ENCODE data around the gene GBP1.
"Not testable (repeated sequence)": the region's sequence is repeated elsewhere in the genome, so short reads cannot be mapped to it uniquely, and the experiment has no call there.

The GBP1 gene, protein sequence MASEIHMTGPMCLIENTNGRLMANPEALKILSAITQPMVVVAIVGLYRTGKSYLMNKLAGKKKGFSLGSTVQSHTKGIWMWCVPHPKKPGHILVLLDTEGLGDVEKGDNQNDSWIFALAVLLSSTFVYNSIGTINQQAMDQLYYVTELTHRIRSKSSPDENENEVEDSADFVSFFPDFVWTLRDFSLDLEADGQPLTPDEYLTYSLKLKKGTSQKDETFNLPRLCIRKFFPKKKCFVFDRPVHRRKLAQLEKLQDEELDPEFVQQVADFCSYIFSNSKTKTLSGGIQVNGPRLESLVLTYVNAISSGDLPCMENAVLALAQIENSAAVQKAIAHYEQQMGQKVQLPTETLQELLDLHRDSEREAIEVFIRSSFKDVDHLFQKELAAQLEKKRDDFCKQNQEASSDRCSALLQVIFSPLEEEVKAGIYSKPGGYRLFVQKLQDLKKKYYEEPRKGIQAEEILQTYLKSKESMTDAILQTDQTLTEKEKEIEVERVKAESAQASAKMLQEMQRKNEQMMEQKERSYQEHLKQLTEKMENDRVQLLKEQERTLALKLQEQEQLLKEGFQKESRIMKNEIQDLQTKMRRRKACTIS

DNA sequence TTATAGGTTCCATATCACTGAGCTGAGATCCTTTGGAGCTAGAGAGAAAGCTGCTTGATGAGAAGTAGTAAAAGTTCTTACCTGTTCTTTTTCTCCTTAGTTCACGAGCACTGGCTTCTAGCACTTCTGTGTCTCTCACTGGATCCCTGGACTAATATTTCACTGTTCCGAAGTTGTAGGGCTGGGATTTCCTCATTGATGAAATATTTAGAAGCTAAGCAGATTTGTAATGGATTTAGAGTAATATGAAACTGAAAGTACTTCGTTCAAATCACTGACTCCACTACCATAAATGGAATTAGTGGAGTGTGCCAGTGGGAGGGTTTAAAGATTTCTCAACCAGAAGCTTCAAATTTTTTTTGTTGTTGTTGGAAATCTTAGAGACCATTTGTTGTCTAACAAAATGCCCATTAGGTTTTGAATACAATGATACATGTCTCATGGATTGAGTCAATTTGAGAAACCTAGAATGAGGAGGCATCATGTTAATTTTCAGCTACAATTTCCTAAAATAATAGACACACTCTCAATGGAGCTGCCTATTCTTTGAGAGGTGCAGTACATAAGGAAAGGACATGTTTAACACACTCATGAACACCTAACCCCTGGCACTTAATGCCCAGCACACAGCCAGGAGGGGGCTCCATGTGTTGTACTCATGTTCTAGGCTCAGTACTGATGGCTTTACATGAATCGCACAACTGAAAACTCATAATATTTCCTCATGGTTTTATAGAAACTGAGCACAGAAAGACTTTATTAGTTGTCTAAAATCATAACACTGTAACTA, at the start of gene GBP1:
Gene GBP1 (minus strand): TSS at position 130 of the 790 bp plus-strand sequence. CDS start 1,974 bp downstream, outside the sequence.
- no peak for DNase-seq (ENCODE audit: low read depth in 2 of 2)

DNA sequence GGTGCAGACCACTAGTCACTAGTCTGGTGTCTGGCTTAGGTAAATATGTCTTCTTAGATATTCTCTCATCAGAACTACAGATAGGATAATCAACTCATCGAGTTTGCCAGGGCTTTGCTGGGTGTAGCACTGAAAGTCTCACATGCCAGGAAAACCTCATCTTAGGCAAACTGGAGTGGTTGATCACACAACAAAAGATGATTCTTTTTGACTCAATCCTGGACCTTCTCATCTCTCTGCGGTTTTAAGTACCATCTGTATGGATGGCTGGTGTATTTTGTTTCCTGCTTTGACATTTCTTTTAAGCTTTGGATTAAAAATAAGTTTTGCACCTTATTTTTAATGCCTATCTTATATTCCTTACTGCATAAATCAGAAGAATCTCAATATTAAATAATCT, 49.7 kb upstream of the GBP1 start:
- DNase-seq (ENCODE audit: low read depth in 2 of 2) = no peak

DNA sequence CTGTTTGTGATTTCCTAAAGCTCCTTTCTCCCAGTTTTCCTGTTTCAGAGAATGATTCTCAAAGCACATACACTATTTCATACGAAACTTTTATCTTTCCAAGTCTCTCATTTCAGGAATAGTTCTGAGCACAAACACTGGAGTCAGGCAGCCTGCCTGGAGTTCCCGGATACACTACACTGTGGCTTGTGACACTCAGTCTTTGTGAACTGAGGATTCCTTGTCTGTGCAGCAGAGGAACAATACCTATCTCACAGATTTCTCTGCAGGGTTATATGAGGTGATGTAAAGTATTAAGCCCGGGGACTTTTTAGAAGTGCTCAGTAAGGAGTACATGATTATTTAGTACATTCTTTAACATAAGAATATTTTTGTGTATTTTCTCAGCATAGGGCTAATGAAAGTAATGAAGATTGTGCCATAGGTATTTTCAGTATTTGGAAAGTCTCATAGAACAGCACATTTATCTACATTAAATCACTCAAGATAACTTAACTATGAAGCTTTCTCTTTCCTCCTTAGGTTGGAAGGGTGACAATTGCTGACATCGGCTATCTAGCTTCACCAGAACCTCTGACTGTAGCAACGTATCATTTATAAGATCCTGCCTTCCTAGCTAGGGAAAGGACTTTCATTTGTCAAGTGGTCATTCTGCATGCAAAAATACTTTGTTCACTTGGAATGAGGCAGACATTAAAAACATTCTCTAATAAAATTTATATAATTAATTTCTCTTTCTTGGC, 48.0 kb upstream of the GBP1 start:
- no peak for DNase-seq (ENCODE audit: low read depth in 2 of 2)

DNA sequence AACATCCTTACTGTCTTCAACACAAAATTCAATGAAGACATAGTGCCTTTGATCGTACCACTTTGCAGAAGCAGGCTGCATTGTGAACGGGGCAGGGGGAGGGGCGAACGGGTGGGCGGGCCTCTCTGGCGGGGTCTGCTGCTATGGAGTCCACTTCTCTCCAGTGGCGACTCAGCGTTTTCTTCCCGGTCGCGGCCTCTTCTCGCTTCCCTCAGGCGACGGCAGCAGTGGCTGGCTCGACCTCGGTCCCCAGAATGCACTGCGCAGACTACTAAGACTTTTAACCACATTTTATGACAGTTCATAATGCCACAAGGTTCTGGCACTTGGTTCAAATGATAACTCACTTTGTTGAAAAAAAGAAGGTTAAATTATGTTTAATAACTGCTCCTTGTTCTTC, 39.7 kb upstream of the GBP1 start:
- DNase-seq (ENCODE audit: low read depth in 2 of 2) = no peak

DNA sequence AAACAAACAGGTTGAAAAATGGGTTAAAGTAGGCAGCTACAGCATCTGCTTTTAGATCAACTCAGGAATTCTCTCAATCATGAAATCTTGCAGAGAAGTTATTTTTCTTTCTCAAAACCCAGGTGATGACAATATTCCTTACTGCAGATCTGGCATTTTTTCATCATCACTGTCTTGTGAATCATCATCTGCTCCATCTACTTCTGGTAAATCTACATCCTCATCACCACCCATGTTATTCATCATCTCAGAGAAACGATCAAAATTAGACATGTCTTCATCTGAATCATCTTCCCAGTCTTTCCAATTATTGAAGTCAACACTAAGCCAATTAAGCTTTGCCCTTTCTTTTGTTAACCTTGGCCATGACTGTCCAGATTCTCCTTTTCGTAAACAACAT, 39.1 kb upstream of the GBP1 start:
- DNase-seq (ENCODE audit: low read depth in 2 of 2) = no peak

DNA sequence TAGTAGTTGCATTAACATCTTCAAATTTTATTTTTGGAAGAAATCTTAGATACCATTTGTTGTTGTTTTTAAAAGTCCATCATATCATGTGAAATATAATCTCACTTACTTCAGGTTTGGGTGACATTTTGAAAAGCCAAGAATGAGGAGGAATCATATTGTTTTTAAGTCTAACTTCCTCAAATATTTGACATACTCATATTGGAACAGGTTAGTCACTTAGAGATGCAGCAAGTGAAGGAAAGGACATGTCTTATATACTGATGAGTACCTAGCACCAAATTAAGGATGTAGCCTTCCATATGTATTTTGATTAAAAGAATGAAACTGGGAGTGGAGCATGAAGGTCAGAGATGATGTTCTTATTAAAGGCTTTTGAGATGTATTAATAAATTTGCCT, 37.0 kb upstream of the GBP1 start:
- DNase-seq (ENCODE audit: low read depth in 2 of 2) = no peak

DNA sequence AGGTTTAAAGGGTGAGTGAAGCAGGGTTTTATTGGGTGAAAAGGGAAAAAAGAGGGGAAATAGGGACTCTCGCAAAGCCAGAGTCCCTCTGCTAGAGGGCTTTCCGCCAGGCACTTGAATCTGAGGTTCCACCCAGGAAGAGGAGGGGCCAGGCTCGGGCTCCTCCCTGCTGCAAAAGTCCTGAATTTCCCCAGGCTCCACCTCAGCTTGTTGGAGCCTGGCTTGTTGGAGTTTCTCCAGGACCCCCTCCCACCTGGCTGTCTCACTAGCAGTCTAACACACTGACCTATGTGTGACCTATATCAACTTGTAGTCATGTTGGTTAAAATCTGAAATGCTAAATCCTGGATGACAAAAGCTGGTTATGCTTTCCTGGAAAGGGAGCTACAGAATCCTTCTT, 35.4 kb upstream of the GBP1 start:
- DNase-seq (ENCODE audit: low read depth in 2 of 2) = no peak

DNA sequence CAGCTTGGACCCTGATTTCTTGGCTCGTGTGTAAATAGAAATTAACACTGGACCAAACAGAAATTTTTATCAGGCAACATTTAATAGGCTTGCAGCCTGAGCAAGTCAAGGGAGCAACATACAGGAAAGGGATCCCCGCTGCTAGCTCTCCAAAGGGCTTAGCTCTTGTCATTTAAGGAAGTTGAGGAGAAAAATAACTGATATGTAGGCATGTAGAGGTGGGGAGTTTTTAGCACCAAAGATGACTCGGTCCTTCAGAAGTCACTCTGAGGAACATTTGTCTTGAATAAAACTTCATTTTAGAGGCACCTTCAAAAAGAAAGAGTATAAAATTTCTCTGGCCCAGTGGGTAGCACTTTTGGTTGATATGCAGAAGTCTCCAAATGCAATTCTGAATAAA, 33.8 kb upstream of the GBP1 start:
- no peak for DNase-seq (ENCODE audit: low read depth in 2 of 2)

DNA sequence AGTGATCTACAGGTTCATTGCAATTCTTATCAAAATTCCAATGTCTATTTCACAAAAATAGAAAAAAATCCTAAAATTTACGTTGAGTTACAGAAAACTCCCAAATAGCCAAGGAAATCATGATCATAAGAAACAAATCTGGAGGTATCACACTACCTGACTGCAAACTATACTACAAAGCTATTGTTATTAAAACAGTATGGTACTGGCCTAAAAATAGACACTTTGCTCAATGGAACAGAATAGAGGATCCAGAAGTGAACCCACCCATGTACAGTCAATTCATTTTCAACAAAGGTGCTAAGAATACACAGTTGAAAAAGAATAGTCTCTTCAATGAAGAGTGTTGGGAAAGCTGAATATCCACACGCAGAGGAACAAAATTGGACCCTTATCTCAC, 30.7 kb upstream of the GBP1 start:
- DNase-seq (ENCODE audit: low read depth in 2 of 2) = no peak

DNA sequence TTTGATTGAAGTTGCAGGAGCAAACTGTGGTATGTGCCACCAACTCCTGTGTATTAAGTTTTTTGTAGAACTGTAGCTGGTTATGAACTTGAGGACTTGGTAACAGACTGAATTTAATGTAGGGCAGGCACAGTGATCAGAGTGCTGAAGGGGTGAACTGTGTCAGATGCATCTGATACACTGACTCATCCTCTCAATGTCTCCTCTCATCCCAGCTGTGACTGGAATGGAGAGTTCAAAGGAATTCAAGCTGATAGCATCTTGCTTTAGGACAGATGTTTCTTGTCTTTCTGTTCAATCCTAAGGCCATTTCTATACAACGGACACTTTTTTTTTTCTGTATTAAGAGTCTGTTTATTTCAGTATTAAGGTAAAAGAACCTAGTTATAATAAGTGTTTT, 25.0 kb upstream of the GBP1 start:
- no peak for DNase-seq (ENCODE audit: low read depth in 2 of 2)

DNA sequence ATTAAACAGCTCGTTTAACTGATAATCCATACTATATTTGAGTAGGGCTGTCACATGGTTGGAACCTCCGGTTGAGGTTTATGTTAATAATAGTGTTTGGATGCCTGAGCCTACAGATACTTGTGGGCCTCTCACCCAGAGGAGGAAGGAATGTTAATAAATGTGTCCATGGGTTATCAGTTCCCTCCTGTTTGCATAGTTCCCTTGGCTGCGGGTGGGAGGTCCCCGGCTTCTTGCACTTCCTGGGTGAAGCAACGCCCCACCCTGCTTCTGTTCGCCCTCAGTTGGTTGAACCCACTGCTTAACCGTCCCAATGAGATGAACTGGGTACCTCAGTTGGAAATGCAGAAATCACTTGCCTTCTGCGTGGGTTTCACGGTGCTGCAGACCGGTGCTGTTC, 23.6 kb upstream of the GBP1 start:
- no peak for DNase-seq (ENCODE audit: low read depth in 2 of 2)

DNA sequence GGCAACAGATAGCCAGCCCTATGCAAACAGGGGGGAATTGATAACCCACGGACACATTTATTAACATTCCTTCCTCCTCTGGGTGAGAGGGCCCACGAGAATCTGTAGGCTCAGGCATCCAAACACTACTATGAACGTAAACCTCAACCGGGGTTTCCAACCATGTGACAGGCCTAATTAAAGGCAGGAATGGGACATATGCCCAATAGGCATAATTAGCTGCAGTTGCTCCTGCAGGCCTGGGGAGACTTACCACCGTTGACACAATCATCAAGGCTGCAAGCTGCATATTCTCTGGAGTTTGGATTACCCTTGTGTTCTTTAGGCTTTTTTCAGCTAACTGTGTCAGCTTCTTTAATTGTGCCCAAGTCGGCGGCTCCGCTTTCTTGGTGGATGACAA, 22.2 kb upstream of the GBP1 start:
- no peak for DNase-seq (ENCODE audit: low read depth in 2 of 2)

DNA sequence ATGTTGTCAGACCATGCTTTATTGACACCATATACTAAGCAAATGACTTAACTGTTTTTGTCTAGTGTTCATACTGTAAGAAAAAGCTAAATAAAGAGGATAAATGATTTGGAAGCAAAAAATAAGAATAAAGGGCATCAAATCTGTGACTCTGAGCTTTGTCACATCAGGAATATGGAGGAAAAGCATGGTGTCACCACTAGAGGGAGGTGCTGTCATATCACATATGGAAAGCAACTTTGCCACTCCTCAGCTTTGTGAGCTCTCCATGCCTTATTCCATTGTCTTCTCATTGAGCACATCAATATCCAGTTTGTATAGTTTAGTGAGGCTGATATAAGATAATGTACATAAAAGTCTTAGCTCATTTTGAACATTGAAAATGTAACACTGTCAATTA, 20.8 kb upstream of the GBP1 start:
- no peak for DNase-seq (ENCODE audit: low read depth in 2 of 2)

DNA sequence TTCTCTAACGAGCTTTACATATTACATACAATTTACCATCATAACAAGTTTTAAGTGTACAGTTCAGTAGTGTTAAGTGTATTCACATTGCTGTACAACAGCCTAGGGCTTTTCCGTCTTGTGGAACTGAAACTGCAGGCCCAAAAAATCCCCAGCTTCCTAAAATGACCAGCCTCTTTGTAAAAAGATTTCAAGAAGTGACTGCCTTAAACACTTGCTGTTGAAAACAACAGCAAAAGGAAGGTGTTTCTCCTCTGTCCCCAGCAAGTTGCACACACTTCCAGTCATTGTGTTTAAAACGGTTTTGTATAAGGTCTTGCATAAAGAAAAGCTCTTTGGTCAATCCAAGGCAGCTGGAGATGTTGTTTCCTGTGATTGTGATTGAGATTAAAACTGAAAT, 16.0 kb upstream of the GBP1 start:
- DNase-seq (ENCODE audit: low read depth in 2 of 2) = no peak

DNA sequence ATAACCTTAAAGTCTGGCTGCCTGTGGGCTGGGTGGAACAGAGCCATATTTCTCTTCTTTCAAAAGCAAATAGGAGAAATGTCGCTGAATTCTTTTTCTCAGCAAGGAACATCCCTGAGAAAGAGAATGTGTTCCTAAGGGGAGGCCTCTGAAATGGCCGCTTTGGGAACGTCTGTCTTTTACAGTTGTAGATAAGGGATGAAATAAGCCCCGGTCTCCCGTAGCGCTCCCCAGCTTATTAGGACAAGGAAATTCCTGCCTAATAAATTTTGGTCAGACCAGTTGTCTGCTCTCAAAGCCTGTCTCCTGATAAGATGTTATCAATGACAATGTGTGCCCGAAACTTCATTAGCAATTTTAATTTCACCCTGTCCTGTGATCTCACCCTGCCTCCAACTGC, 15.1 kb upstream of the GBP1 start:
- not testable (repeated sequence) for DNase-seq (ENCODE audit: low read depth in 2 of 2)

DNA sequence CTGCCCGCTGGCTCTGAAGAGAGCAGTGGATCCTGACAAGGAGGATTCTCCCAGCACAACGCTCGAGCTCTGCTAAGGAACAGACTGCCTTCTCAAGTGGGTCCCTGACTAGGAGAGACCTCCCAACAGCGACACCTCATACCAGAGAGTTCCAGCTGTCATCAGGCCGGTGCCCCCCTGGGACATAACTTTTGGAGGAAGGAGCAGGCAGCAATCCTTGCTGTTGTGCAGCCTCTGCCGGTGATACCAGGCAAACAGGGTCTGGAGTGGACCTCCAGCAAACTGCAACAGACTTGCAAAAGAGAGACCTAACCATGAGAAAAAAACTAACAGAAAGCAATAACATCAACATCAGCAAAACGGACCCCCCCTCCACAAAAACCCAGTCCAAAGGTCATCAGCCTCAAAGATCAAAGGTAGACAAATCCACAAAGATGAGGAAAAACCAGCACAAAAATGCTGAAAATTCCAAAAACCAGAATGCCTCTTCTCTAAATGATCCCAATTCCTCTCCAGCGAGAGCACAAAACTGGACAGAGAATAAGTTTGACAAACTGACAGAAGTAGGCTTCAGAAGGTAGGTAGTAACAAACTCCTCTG, 7.6 kb upstream of the GBP1 start:
- DNase-seq (ENCODE audit: low read depth in 2 of 2) = not testable (repeated sequence)

DNA sequence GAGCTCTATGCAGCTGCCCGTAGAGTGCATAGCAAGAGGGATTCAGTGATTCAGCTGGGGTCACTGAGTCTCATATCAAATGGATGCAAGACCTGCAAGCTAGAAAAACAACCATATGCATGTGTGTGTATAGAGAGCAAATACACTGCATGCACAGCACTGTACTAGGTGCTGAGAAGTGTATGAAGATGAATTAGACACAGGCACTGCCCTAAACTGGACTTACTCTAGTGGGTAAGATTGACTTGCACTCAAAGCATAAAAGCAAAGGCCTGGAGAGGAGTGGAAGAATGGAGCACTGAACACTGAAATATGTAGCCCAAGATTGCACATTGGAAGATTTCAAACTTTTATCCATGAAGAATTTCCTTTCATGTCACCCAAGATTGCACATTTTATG, 5.5 kb upstream of the GBP1 start:
- no peak for DNase-seq (ENCODE audit: low read depth in 2 of 2)

DNA sequence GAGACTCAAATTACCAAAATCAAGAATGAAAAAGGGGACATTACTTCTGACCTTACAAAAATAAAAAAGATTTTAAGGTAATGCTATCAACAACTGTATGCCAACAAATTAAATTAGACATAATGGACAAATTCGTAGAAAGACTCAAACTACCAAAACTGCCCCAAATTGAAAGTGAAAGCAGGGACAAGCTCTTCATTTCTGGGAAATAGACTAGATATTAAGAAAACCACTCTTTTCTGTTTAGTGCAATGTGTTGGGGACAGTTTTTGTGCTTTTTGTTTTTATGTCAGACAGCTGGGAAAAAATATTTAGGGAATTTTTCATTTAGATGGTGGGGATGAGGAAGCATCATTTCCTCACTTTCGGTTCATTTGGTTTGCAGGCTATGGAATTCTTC, 4.9 kb upstream of the GBP1 start:
- DNase-seq (ENCODE audit: low read depth in 2 of 2) = no peak

DNA sequence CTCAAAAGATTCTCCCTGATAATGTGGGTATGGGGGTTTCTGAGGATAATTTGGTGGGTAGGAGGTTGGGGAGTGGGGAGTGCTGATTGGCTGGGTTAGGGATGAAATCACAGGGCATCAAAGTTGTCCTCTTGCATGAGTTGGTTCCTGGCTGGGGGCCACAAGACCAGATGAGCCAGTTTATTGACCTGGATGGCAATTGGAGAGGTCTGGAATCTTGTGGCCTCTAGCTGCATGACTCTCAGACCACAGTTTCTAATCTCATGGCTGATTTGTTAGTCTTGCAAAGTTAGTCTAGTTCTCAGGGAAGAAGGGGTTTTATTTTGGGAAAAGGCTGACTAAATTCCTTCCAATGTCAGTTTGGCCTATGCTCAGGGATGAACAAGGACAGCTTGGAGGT, 3.3 kb upstream of the GBP1 start:
- no peak for DNase-seq (ENCODE audit: low read depth in 2 of 2)

DNA sequence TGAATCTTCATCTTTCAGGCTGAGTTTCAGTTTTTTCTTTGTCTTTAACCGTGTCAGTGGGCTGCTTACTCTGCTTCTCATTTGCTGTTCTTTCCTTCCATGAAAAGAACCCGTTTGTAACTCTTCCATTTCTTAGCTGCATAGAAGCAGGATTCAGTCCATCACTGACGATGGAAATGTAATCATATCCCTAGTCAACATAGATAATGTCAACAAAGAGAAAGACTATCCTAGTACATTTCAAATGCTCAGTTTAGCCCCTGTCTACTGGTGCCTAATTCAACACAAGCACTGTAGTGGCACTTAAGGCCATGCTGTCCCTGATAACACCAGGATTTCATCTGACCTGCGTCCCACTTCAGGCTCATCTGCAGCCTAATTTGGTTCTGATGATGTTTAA, 376 bp downstream of the GBP1 start:
- DNase-seq (ENCODE audit: low read depth in 2 of 2) = no peak

DNA sequence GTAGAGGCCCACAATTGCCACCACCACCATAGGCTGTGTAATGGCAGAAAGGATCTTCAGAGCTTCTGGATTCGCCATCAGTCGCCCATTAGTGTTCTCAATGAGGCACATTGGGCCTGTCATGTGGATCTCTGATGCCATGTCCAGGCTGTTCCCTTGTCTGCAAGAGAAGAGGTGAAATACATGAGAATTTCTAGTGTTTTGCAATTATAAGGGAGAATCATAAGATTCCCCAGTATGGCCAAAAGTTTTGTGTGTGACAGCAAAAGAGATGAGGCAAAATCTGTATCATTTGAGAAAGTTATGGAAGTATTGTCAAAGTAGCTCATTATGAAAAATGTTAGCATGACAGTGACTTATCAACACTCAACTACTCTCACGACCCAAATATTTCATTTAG, 1.9 kb downstream of the GBP1 start:
- DNase-seq (ENCODE audit: low read depth in 2 of 2) = no peak

DNA sequence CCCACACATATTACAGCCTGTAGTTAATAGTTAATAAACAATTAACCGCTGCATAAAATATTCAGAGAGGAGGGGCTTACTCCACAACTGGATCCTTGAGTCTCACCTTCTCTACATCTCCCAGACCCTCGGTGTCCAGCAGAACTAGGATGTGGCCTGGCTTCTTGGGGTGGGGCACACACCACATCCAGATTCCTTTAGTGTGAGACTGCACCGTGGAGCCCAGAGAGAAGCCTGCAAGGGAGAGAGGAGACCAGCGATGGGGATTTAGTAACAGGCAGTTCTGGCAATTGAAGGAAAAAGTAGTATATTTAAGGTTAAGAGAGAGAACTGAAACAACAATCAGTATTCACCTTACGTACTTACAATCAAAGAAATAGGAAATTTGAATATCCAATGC, 4.9 kb downstream of the GBP1 start:
- no peak for DNase-seq (ENCODE audit: low read depth in 2 of 2)
